Vagina (tissue), 2 donors: ENCODE data around the gene ATXN1.

Experiments
- CTCF ChIP-seq, 3 experiments: fragments of 450-650 bp in 2 of 3; fragments of 200-600 bp in 1 of 3; sonication (generic) in 1 of 3; IDR thresholded peaks; one replicate each; pipeline ENCODE4 v1.5.1; 2017 to 2019; ENCODE audit warnings: antibody characterized with exemption in 3 of 3, mild to moderate bottlenecking in 2 of 3, moderate library complexity in 2 of 3
- POLR2A ChIP-seq, 2 donors: fragments of 450-650 bp; IDR thresholded peaks; one replicate each; pipeline ENCODE4 v1.6.1; 2017; ENCODE audit warnings: antibody characterized with exemption in 2 of 2, mild to moderate bottlenecking in 2 of 2, moderate library complexity in 2 of 2
- POLR2AphosphoS5 ChIP-seq, 2 donors: sonication (generic); formaldehyde crosslinking; IDR thresholded peaks; one replicate each; pipeline ENCODE4 v1.9.0; 2017; ENCODE audit warnings: antibody characterized with exemption in 2 of 2, mild to moderate bottlenecking in 2 of 2, low read depth in 1 of 2; ENCODE audit not compliant: insufficient read depth in 1 of 2

GRCh38 chr6:16475494-16475781 is 285.8 kb downstream of the ATXN1 start:
- no peak for TF ChIP-seq POLR2A (IDR thresholded peaks at IDR 0.05)
- no peak for TF ChIP-seq CTCF (IDR thresholded peaks at IDR 0.05)
- no peak for TF ChIP-seq POLR2AphosphoS5 (IDR thresholded peaks at IDR 0.05; ENCODE audit: insufficient read depth in 1 of 2, low read depth in 1 of 2)
